HG02981 (cell line): ENCODE data around the gene COL7A1.

Experiments used
- ATAC-seq: cut with Tn5 transposase; IDR thresholded peaks from one replicate; pipeline ENCODE4 v1.9.1; 2021; ENCODE audit warnings: mild to moderate bottlenecking, moderate library complexity; ENCODE audit not compliant: unreplicated experiment

COL7A1 gene

GRCh38 chr3:48592519-48593087 is 2.5 kb downstream of the COL7A1 start:
- ATAC-seq: no peak

DNA sequence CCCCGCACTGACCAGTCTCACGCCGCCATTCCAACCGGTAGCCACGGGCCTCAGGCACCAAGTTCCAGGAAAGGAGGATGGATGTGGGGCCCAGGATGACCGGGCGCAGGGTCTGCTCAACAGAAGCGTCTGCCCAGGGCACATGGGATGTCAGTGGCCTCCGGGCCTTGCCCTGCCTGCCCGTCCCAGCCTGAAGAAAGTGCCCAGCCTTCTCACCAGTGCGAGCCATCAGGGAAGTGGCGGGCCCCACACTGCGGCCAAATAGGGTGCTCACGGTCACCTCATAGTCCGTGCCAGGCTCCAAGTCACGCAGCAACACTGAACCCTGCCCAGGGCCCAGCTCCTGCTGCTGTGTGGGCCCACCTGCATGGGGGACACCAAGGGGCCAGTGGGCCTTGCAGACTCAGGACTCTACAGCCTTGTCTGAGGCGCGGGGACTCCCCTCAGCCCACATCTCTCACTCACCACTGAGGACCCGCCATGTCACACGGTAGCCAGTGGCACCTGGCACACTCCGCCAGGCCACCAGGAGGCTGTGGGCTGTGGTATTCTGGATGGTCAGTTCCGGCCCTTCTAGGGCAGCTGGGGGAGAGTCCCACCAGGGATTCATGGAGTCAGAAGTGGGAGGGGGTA is 3.1 kb downstream of the COL7A1 start:
- no peak for ATAC-seq

GRCh38 chr3:48591436-48591835 is 3.7 kb downstream of the COL7A1 start:
- ATAC-seq: no peak

GRCh38 chr3:48588230-48588629 is 6.9 kb downstream of the COL7A1 start:
- ATAC-seq: no peak

DNA sequence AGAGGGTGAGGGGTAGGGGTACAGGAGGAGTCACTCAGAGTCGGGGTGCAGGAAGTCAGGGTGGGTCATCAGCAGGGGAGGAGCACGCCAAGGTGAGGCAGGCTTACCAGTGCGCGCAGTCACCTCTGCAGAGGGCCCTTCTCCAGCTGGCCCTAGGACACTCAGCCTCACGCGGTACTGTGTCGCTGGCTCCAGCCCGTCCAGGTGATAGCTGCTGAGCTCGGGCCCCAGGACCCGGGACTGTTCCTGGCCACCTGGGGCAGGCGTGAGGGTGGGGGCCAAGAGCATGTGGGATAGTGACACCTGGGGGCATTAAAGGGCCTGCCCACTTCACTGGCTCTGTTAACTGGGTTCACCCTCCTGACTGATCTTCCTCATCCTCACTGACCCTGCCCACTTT is 7.4 kb downstream of the COL7A1 start:
- no peak for ATAC-seq

GRCh38 chr3:48585411-48585810 is 9.7 kb downstream of the COL7A1 start:
- no peak for ATAC-seq

GRCh38 chr3:48584836-48585235 is 10.3 kb downstream of the COL7A1 start:
- no peak for ATAC-seq

DNA sequence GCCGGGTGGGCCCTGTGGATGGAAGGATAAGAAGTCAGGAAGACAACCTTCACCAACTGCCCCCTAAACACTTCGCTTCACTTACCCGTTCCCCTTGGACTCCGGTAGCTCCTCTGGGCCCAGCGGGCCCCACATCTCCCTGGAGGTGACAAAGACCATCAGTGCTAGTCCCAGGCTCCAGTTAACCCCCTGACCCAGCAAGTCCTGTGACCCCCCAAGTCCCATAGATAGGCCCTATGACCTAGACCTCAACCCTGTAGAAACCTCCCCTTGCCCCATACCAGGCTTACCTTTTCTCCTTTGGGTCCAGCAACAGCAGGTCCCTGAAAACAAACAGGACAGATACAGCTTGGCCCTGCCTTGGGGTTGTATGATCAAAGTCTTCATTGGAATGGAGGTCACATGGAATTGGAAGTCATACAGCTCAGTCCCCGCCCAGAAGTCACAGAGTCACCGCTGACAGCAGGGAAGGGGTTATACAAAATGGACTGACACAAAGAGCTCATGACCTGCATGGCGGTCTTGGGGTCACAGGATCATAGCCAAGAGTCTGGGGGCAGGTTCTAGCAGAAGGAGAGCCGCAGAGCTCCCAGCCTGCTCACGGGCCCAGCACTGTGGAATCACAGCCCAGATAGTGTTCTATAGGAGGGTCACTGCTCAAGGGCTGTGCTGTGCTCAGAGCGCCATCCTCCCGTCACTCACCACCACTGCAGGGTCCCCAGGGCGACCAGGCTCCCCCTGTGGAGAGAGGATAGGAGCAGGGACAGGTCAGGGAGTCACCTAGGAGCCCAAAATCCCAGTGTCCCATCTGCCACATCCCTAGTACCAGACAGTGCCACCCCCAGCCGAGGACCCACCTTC is 13.3 kb downstream of the COL7A1 start:
- ATAC-seq: no peak

- no peak for ATAC-seq
Observed at GRCh38 chr3:48576647-48577046, 18.5 kb downstream of the COL7A1 start.

DNA sequence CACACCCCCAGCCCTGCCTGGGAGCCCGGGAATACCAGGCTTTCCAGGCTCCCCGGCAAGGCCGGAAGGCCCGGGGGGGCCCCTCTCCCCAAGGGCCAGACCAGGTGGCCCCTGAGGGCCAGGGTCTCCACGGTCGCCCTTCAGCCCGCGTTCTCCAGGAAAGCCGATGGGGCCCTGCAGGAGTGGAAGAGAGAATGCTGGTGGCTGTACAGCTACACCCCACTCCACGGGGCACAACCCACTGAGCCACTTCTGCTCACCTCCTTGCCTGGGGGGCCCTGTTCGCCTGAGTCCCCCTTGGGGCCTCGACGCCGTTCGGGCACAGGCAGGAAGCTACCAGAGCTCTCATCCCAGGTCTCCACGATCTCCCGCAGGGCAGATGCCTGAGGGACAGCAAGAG is 19.8 kb downstream of the COL7A1 start:
- ATAC-seq: no peak

- ATAC-seq: no peak
Observed at GRCh38 chr3:48573973-48574585, 21.1 kb downstream of the COL7A1 start.

DNA sequence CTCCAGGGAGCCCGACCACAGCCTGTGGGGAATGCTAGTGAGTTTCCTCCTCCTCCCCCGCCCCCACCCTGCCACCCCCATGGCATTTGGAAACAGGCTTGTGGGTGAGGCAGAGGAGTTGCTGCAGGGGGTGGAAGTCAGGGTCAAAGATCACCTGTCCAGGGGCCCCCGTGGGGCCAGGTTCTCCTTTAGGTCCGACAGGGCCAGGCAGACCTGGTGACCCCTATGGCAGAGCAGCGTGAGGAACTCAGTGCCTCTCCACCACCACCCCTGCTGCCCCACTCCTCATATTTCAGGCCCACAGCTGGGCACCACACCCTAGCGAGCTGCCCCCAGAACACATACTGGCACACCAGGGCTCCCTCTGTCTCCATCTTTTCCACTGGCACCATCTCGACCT is 22.6 kb downstream of the COL7A1 start:
- no peak for ATAC-seq

DNA sequence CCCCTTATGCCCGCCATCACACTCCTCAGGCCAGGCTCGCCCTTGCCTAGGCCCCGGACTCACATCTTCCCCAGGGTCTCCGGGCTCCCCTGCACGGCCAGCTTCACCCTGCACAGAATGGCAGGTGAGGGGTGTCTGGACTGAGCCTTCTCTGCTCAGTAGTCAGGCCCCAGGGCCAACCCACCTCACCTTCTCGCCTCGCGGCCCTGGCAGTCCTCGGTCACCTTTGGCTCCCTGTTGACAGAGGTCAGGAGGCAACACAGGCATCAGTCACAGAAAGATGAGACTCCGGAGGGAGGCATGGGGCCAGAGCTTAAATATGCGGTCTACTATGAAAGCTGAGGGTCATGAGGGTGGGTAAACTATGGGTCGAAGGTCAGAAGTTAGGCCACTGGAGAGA is 23.2 kb downstream of the COL7A1 start:
- ATAC-seq: no peak

GRCh38 chr3:48569808-48570450 is 25.2 kb downstream of the COL7A1 start:
- no peak for ATAC-seq

DNA sequence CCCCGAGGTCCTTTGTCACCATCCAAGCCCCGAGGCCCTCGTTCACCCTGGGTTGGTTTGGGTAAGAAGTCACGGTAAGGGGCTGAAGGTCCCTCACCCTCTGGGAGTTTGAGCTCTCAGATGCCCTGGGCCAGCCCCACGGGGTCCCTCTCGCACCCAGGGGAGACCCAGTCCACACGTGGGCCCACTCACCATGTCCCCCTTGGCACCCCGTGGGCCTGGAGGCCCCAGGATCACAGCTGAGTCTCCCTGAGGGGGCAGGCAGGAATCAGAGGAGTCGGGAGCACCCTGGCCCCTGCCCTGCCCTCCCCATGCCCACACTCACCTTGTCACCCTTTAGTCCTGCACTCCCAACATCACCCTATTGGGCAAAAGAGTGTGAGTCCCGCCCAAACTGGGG is 25.7 kb downstream of the COL7A1 start:
- ATAC-seq: no peak

GRCh38 chr3:48568476-48568875 is 26.7 kb downstream of the COL7A1 start:
- no peak for ATAC-seq

DNA sequence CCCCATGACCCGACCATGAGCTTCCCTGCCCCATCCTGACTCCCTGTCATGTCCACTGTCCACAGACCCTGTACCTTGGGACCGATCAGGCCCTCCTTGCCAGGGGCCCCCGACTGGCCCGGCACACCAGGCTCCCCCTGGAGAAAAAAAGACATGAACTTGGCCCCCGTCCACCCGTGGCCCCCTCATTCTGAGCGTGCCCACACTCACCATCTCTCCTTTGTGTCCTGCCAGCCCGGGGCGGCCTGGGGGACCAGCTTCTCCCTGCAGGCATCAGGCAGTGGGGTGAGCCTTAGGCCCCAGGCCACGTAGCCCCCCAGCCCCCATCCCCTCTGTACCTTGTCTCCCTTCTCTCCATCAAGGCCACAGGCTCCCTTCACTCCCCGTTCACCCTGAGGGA is 27.6 kb downstream of the COL7A1 start:
- no peak for ATAC-seq

DNA sequence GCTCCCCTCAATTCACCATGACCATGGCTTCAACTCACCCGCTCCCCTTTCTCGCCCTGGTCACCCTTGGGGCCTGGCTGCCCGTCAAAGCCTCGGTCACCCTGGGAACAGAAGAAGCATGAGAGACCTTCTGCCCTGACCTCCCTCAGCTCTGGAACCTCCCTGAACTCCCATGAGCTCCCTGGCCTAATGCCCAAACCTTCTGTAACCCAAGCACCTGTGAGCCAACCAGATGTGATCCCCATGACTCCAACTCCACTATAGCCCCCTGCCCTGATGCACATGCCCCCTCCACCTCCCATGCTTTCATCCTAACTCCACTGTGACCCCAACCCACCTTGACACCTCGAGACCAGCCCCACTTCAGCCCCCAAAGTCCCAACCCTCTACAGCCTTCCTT is 28.0 kb downstream of the COL7A1 start:
- no peak for ATAC-seq

DNA sequence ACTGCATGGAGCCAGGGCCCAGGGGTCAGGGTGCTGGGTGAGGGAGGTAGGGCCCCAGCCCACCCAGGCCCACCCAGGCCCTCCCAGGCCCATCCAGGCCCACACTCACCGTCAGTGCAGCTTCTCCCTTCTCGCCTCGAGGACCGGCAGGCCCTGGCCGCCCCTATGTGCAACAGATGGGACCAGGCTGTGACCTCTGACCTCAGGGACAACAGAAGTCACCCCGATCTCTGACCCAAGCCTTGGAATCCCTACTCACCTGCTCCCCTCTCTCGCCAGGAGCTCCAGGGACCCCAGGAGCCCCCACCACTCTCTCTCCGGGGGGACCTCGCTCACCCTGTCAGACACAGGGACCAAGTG is 28.7 kb downstream of the COL7A1 start:
- ATAC-seq: no peak

DNA sequence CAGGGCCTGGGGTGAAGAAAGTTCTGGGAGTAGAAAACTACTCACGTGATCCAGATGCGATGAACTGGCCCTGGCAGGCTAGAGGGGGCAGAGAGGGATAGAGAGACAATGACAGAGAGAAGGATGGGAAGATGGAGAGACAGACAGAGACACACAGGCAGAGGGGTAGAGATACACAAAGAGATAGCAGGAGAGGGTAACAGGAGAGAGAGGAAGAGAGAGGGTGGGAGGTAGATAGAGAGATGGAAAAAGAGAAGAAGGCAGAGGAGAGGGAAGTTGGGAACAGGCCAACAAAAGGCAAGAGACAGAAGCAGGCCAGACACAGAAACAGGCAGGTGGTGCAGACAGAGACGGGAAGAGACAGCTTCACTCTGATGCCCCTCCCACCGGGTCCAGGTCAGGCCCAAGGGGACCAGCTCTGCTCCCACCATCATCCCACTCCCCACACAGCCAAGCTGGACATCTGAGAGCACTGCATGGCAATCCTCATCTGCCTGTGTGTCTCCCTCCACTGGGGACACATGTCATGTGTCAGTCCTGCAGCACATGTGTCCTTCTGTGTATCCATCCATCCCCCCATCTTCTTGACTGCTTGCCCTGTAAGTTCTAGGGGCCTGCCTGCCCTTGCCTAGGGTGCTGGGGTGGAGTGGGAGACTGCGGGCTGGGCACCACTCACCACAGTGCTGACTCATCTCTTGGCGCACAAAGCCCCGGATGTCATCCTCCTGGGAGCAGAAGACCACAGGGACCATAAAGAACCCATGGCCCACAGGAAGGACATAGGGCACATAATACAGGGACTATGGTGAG is 29.3 kb downstream of the COL7A1 start:
- no peak for ATAC-seq

GRCh38 chr3:48565186-48565585 is 29.9 kb downstream of the COL7A1 start:
- ATAC-seq: no peak
